H1 (cell line): Measurements from ENCODE around the gene MPZL3. TPM values are rescaled to one million over a fixed set of nuclear protein-coding genes. Genes with fewer than 3 reads are reported as not detected.

Source experiments
- CTCF ChIA-PET: fragments of 300-600 bp; sonication (Branson Sonifier 250); formaldehyde crosslinking; loops from one replicate; lab custom pipeline; 2021; ENCODE audit not compliant: partially characterized antibody; lab: Charles Lee
- POLR2A ChIA-PET: fragments of 300-600 bp; sonication (Branson Sonifier 250); formaldehyde crosslinking; loops from one replicate; lab custom pipeline; 2021; ENCODE audit warnings: inconsistent platforms; ENCODE audit not compliant: partially characterized antibody; lab: Charles Lee
- DNase-seq, 2 experiments: peaks; one replicate each; pipeline versions ENCODE4 v3.0.0 to v3.0.0-alpha.2; 2010 to 2022; ENCODE audit warnings: low spot score in 2 of 2, low read depth in 1 of 2, mixed read lengths in 1 of 2
- FAIRE-seq: peaks from 2 replicates; lab custom pipeline; 2011; peaks lifted over from hg19 to GRCh38; lab: Jason Lieb, UNC
- H2AFZ ChIP-seq: 2 replicates; pipeline ENCODE4 v1.8.1; 2012; ENCODE audit warnings: low read length, inconsistent platforms
- H2AK5ac ChIP-seq: 2 replicates; pipeline ENCODE4 v1.6.1; 2013; ENCODE audit warnings: low read depth, low read length
- H2BK120ac ChIP-seq: replicated peaks from 2 replicates; pipeline ENCODE3; 2013; ENCODE audit warnings: low read depth, low read length, inconsistent platforms
- H2BK12ac ChIP-seq: 2 replicates; pipeline ENCODE4 v1.6.1; 2013; ENCODE audit warnings: low read depth, low read length
- H2BK15ac ChIP-seq: 2 replicates; pipeline ENCODE4 v1.6.1; 2013; ENCODE audit warnings: low read length
- H2BK20ac ChIP-seq: 2 replicates; pipeline ENCODE4 v1.6.1; 2013; ENCODE audit warnings: low read length
- H2BK5ac ChIP-seq: 2 replicates; pipeline ENCODE4 v1.6.1; 2013; ENCODE audit warnings: low read depth, low read length
- H3K14ac ChIP-seq: 2 replicates; pipeline ENCODE4 v1.6.1; 2013; ENCODE audit warnings: inconsistent platforms; ENCODE audit not compliant: insufficient read length
- H3K18ac ChIP-seq: 2 replicates; pipeline ENCODE4 v1.6.1; 2013; ENCODE audit warnings: low read length; ENCODE audit errors: extremely low read depth
- H3K23ac ChIP-seq: 2 replicates; pipeline ENCODE4 v1.6.1; 2013; ENCODE audit warnings: inconsistent platforms; ENCODE audit not compliant: insufficient read length
- H3K23me2 ChIP-seq: 2 replicates; pipeline ENCODE4 v1.6.1; 2013; ENCODE audit warnings: low read depth, low read length
- H3K27ac ChIP-seq: 2 replicates; pipeline ENCODE4 v1.6.1; 2011; ENCODE audit warnings: low read depth, low read length, inconsistent platforms
- H3K27me3 ChIP-seq, 4 experiments: replicated peaks in 1 of 4; 1 replicate in 1 of 4; 2 replicates in 3 of 4; pipeline versions ENCODE4 v1.6.1 to v1.8.1; 2011 to 2013; ENCODE audit warnings: low read length in 3 of 4, mild to moderate bottlenecking in 3 of 4, inconsistent platforms in 2 of 4, mixed read lengths in 2 of 4, moderate library complexity in 1 of 4; ENCODE audit not compliant: control insufficient read depth in 3 of 4, insufficient read depth in 3 of 4; ENCODE audit errors: extremely low read depth in 1 of 4
- H3K36me3 ChIP-seq, 4 experiments: 2 replicates each; pipeline versions ENCODE4 v1.6.1 to v1.8.1; 2011 to 2013; ENCODE audit warnings: mild to moderate bottlenecking in 4 of 4, low read length in 3 of 4, moderate library complexity in 2 of 4, control low read depth in 1 of 4, inconsistent platforms in 1 of 4; ENCODE audit not compliant: insufficient read depth in 4 of 4, control insufficient read depth in 2 of 4
- H3K4ac ChIP-seq: replicated peaks from 2 replicates; pipeline ENCODE3; 2013; ENCODE audit warnings: low read length, low read depth, mixed read lengths, inconsistent platforms; ENCODE audit not compliant: insufficient read length
- H3K4me1 ChIP-seq, 4 experiments: replicated peaks in 1 of 4; 1 replicate in 1 of 4; 2 replicates in 3 of 4; pipeline versions ENCODE4 v1.6.1 to v1.8.1; 2011 to 2013; ENCODE audit warnings: low read length in 3 of 4, inconsistent platforms in 2 of 4, mixed read lengths in 1 of 4; ENCODE audit not compliant: insufficient read depth in 4 of 4, control insufficient read depth in 3 of 4
- H3K4me2 ChIP-seq, 2 experiments: 2 replicates each; pipeline versions ENCODE4 v1.6.1 to v1.8.1; 2011 to 2013; ENCODE audit warnings: low read depth in 2 of 2, low read length in 2 of 2, control low read depth in 1 of 2, inconsistent platforms in 1 of 2, mild to moderate bottlenecking in 1 of 2; ENCODE audit not compliant: insufficient read depth in 1 of 2
- H3K4me3 ChIP-seq, 4 experiments: fragments of 200-600, 300-600 bp in 1 of 4; sonication (generic), shearing (Covaris generic), sonication (Bioruptor Twin) in 1 of 4; 2 replicates each; pipeline versions ENCODE4 v1.5.1 to v1.8.1; 2011 to 2016; ENCODE audit warnings: low read length in 4 of 4, low read depth in 3 of 4, control low read depth in 2 of 4, inconsistent platforms in 2 of 4, mild to moderate bottlenecking in 2 of 4, mixed read lengths in 1 of 4, moderate library complexity in 1 of 4; ENCODE audit not compliant: insufficient read depth in 2 of 4; ENCODE audit errors: extremely low read depth in 1 of 4
- H3K56ac ChIP-seq: replicated peaks from 2 replicates; pipeline ENCODE3; 2013; ENCODE audit warnings: low read depth, mild to moderate bottlenecking, mixed read lengths, low read length, inconsistent platforms; ENCODE audit not compliant: insufficient read length
- H3K79me1 ChIP-seq: 2 replicates; pipeline ENCODE4 v1.6.1; 2013; ENCODE audit warnings: low read depth, low read length, control low read depth
- H3K79me2 ChIP-seq, 2 experiments: 2 replicates each; pipeline versions ENCODE4 v1.6.1 to v1.8.1; 2012 to 2013; ENCODE audit warnings: low read length in 2 of 2, mild to moderate bottlenecking in 2 of 2, inconsistent platforms in 1 of 2; ENCODE audit not compliant: insufficient read depth in 2 of 2, control insufficient read depth in 1 of 2
- H3K9ac ChIP-seq, 4 experiments: replicated peaks in 1 of 4; 1 replicate in 1 of 4; 2 replicates in 3 of 4; pipeline versions ENCODE4 v1.6.1 to v1.8.1; 2011 to 2013; ENCODE audit warnings: low read depth in 3 of 4, low read length in 3 of 4, control low read depth in 2 of 4, mild to moderate bottlenecking in 2 of 4, moderate library complexity in 2 of 4, inconsistent platforms in 1 of 4; ENCODE audit errors: extremely low read depth in 1 of 4
- H3K9me3 ChIP-seq, 2 experiments: 2 replicates each; pipeline versions ENCODE4 v1.6.1 to v1.8.1; 2012 to 2013; ENCODE audit warnings: mild to moderate bottlenecking in 2 of 2, moderate library complexity in 2 of 2, control low read depth in 1 of 2, inconsistent platforms in 1 of 2, low read depth in 1 of 2, low read length in 1 of 2, mixed read lengths in 1 of 2; ENCODE audit not compliant: insufficient read depth in 2 of 2
- H4K20me1 ChIP-seq, 2 experiments: replicated peaks in 1 of 2; 2 replicates each; pipeline versions ENCODE3 to v1.8.1; 2011 to 2013; ENCODE audit warnings: inconsistent platforms in 2 of 2, low read length in 2 of 2, mild to moderate bottlenecking in 1 of 2; ENCODE audit not compliant: insufficient read depth in 2 of 2, control insufficient read depth in 1 of 2
- H4K5ac ChIP-seq: 2 replicates; pipeline ENCODE4 v1.6.1; 2013; ENCODE audit warnings: low read length, low read depth, mixed read lengths, inconsistent platforms; ENCODE audit not compliant: insufficient read length
- H4K8ac ChIP-seq: 2 replicates; pipeline ENCODE4 v1.8.0; 2013; ENCODE audit warnings: mild to moderate bottlenecking, moderate library complexity, low read length, inconsistent platforms; ENCODE audit not compliant: insufficient read depth; ENCODE audit errors: extremely low read depth
- H4K91ac ChIP-seq: replicated peaks from 2 replicates; pipeline ENCODE3; 2013; ENCODE audit warnings: low read length, mixed read lengths, inconsistent platforms; ENCODE audit not compliant: insufficient read length
- CEBPB ChIP-seq: IDR thresholded peaks from 2 replicates; pipeline ENCODE4 v1.6.1; 2012; ENCODE audit warnings: low read depth, low read length
- CREB1 ChIP-seq: IDR thresholded peaks from 2 replicates; pipeline ENCODE4 v1.6.1; 2012; ENCODE audit warnings: inconsistent platforms
- HDAC6 ChIP-seq: IDR thresholded peaks from one replicate; pipeline ENCODE4 v1.7.1; 2012; ENCODE audit warnings: low read depth, mild to moderate bottlenecking, inconsistent platforms, low read length, moderate library complexity
- JUN ChIP-seq: IDR thresholded peaks from 2 replicates; pipeline ENCODE4 v1.6.1; 2011; ENCODE audit warnings: low read depth, mild to moderate bottlenecking, improper control_type of control experiment, low read length
- NANOG ChIP-seq: IDR thresholded peaks from 2 replicates; pipeline ENCODE4 v1.6.1; 2011; ENCODE audit warnings: low read length, low read depth, mild to moderate bottlenecking, inconsistent platforms; ENCODE audit not compliant: insufficient read depth, poor library complexity, severe bottlenecking
- RAD21 ChIP-seq, 2 experiments: IDR thresholded peaks in 1 of 2; conservative IDR thresholded peaks in 1 of 2; 2 replicates each; pipeline ENCODE4 v1.6.1; 2011; ENCODE audit warnings: low read depth in 2 of 2, low read length in 2 of 2, improper control_type of control experiment in 1 of 2, inconsistent platforms in 1 of 2, mild to moderate bottlenecking in 1 of 2, moderate library complexity in 1 of 2
- SAP30 ChIP-seq: fragments of 300-600 bp; sonication (generic); IDR thresholded peaks from 2 replicates; pipeline ENCODE4 v1.7.1; 2012; ENCODE audit warnings: low read length, moderate library complexity, mild to moderate bottlenecking, inconsistent platforms; ENCODE audit not compliant: insufficient read depth, insufficient replicate concordance
- SP1 ChIP-seq: IDR thresholded peaks from 2 replicates; pipeline ENCODE4 v1.6.1; 2011; ENCODE audit warnings: low read depth, low read length
- TAF1 ChIP-seq: IDR thresholded peaks from 2 replicates; pipeline ENCODE4 v1.6.1; 2011; ENCODE audit warnings: mild to moderate bottlenecking, low read depth, low read length
- ZNF274 ChIP-seq: IDR thresholded peaks from 2 replicates; pipeline ENCODE4 v1.7.0; 2012; ENCODE audit warnings: low read length, borderline replicate concordance; ENCODE audit errors: extremely low read depth
- WGBS, 2 experiments: shearing (Covaris generic) in 1 of 2; methylation state at CpG; one replicate each; pipeline versions ENCODE4 v1.1.6 to v1.1.7; 2013 to 2015; ENCODE audit warnings: low lambda C conversion rate in 2 of 2, mixed read lengths in 2 of 2, inconsistent platforms in 1 of 2, low coverage in 1 of 2, missing lambda C conversion rate in 1 of 2; ENCODE audit not compliant: insufficient replicate concordance in 2 of 2, insufficient coverage in 1 of 2, insufficient read length in 1 of 2; ENCODE audit errors: extremely low coverage in 1 of 2, missing lambda C conversion rate in 1 of 2; 5-methylcytosine and 5-hydroxymethylcytosine counted together
- polyA plus RNA-seq, 7 experiments: library from polyadenylated mRNA; depleted of rRNA in 3 of 7; stranded (reverse) in 5 of 7; unstranded in 2 of 7; fragments of >200 nt in 5 of 7; fragments of 200-250 nt in 2 of 7; gene quantifications; 1 replicate in 5 of 7; 2 replicates in 1 of 7; 4 replicates in 1 of 7; pipeline versions ENCODE4 v1.2.1 to v1.2.3, GENCODE V29; 2011 to 2013; ENCODE audit warnings: missing spikeins in 2 of 7, mixed read lengths in 2 of 7
- total RNA-seq: library from RNA; stranded (reverse); fragmentation: NEBNext Ultra II Directional; extraction: Animal tissue kit (Norgen Biotek cat#: 25700); gene quantifications from 2 replicates; pipeline ENCODE4 v1.2.1, GENCODE V29; 2021
- TF ChIP-seq, protein P1 (sequence below): IDR thresholded peaks from 2 replicates; pipeline ENCODE4 v1.6.1; 2011; ENCODE audit warnings: low read length, improper control_type of control experiment
- TF ChIP-seq, protein P2 (sequence below): IDR thresholded peaks from 2 replicates; pipeline ENCODE4 v1.6.1; 2012; ENCODE audit warnings: inconsistent platforms

Gene MPZL3
- total and polyA plus RNA-seq, 2 of the 8 experiments (the other 6 are each of a cell fraction or from before 2014, with no cell fraction given), result 1.1 to 3.9 TPM

DNA sequence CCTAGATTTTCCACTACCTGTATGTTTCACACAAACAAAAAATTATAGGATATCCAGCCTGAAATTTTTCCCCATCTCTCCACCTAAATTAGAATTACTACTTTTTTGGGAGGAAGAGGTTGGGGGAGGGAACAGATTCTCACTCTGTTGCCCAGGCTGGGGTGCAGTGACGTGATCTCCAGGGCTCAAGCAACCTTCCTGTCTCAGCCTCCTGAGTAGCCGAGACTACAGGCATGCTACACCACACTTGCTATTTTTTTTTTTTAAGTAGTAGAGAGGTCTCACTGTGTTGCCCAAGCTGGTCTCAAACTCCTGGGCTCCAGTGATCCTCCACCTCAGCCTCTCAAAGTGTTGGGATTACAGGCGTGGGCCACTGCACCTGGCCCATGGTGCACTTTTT, 36.9 kb downstream of the MPZL3 start:
- no peaks in the 10 kb centered on the region for H3K27me3 ChIP-seq
- no peaks in the 10 kb centered on the region for H3K23me2 ChIP-seq
- no peak overlapping the region for H2AK5ac ChIP-seq
- H4K20me1 ChIP-seq, result no peaks in the 10 kb centered on the region
- H3K23ac ChIP-seq, result no peak overlapping the region
- H3K4me1 ChIP-seq, result peaks cover 6 to 21% (median 19%) of the 10 kb centered on the region in 4 experiments; a peak in 6 of 7 replicates
- WGBS, 2 experiments, result 94% methylated on average over 3 of the region's 3 CpGs; no CpG with 5 or more reads in 1 of the 2 experiments
- no peaks in the 10 kb centered on the region for H3K79me2 ChIP-seq
- H3K56ac ChIP-seq, result no peak overlapping the region
- no peak overlapping the region for H2AFZ ChIP-seq
- H3K18ac ChIP-seq, result no peak overlapping the region
- no peaks in the 10 kb centered on the region for H3K79me1 ChIP-seq
- DNase-seq (no peak), FAIRE-seq (no peak)
- H3K14ac ChIP-seq, result no peak overlapping the region
- H3K27ac ChIP-seq, result no peak overlapping the region
- H3K9me3 ChIP-seq, result no peaks in the 10 kb centered on the region
- no peak overlapping the region for H4K8ac ChIP-seq
- H3K4me2 ChIP-seq, result no peak overlapping the region
- no peak overlapping the region for H3K9ac ChIP-seq
- ChIA-PET CTCF (interaction anchor here (1.6 to 2.6 kb wide), 3 partner anchors 10 to 17 kb away, joined by 5 to 8 read pairs (median 7); partner anchors contain the start of gene JAML), POLR2A (interaction anchor here (1.1 kb wide), 1 partner anchor 49 kb away, joined by 3 read pairs; the partner anchor contains the start of gene MPZL2)
- no peak overlapping the region for H2BK5ac ChIP-seq
- no peak overlapping the region for H2BK120ac ChIP-seq
- H3K4ac ChIP-seq, result no peak overlapping the region
- H4K91ac ChIP-seq, result no peak overlapping the region
- H2BK12ac ChIP-seq, result no peak overlapping the region
- H2BK20ac ChIP-seq, result no peak overlapping the region
- no peak overlapping the region for H4K5ac ChIP-seq
- no peaks in the 10 kb centered on the region for H3K36me3 ChIP-seq
- no peak overlapping the region for H2BK15ac ChIP-seq
- no peak overlapping the region for H3K4me3 ChIP-seq
- TF ChIP-seq, protein P1, sequence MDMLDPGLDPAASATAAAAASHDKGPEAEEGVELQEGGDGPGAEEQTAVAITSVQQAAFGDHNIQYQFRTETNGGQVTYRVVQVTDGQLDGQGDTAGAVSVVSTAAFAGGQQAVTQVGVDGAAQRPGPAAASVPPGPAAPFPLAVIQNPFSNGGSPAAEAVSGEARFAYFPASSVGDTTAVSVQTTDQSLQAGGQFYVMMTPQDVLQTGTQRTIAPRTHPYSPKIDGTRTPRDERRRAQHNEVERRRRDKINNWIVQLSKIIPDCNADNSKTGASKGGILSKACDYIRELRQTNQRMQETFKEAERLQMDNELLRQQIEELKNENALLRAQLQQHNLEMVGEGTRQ, result no peak
- TF ChIP-seq JUN, result no peak
- no peak for TF ChIP-seq ZNF274
- TF ChIP-seq HDAC6, result no peak
- TF ChIP-seq, protein P2, sequence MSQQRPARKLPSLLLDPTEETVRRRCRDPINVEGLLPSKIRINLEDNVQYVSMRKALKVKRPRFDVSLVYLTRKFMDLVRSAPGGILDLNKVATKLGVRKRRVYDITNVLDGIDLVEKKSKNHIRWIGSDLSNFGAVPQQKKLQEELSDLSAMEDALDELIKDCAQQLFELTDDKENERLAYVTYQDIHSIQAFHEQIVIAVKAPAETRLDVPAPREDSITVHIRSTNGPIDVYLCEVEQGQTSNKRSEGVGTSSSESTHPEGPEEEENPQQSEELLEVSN, result no peak
- no peak for TF ChIP-seq TAF1
- no peak for TF ChIP-seq NANOG
- TF ChIP-seq CREB1, result no peak
- no peak for TF ChIP-seq SP1
- TF ChIP-seq CEBPB, result no peak
- no peak for TF ChIP-seq SAP30
- TF ChIP-seq RAD21 (IDR thresholded peaks at IDR 0.05 in 1 of 2, conservative IDR thresholded peaks at IDR 0.05 in 1 of 2; ENCODE audit: low read depth in 2 of 2, low read length in 2 of 2), result no peak
